Measurements from ENCODE around the gene SMAD9.

DNA sequence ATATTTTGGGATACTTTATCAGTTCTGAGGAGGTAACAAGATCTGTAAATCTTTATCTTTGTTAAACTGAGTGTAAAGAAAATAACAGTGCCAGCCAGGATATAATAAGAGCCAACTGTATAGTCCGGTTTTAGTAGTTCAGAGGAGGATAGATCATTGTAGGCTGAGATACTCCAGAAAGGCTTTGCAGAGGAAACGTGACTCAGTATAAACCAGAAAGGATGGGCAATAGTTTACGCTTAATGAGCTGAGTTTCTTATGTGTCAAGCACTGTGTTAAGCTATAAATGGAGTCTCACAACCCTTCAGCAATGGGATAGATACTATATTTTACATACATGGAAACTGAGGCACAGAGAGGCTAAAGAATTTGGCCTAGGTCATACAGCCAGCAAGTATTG, 97.3 kb downstream of the SMAD9 start:
- TF ChIP-seq, protein P1, sequence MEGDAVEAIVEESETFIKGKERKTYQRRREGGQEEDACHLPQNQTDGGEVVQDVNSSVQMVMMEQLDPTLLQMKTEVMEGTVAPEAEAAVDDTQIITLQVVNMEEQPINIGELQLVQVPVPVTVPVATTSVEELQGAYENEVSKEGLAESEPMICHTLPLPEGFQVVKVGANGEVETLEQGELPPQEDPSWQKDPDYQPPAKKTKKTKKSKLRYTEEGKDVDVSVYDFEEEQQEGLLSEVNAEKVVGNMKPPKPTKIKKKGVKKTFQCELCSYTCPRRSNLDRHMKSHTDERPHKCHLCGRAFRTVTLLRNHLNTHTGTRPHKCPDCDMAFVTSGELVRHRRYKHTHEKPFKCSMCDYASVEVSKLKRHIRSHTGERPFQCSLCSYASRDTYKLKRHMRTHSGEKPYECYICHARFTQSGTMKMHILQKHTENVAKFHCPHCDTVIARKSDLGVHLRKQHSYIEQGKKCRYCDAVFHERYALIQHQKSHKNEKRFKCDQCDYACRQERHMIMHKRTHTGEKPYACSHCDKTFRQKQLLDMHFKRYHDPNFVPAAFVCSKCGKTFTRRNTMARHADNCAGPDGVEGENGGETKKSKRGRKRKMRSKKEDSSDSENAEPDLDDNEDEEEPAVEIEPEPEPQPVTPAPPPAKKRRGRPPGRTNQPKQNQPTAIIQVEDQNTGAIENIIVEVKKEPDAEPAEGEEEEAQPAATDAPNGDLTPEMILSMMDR (conservative IDR thresholded peaks at IDR 0.05; ENCODE audit: low read depth, low read length): no peak
- TF ChIP-seq EZH2 (IDR thresholded peaks at IDR 0.05; ENCODE audit: low read length, unreplicated experiment) (no peak), EZH2phosphoT487 (IDR thresholded peaks at IDR 0.05; ENCODE audit: borderline replicate concordance, low read length) (no peak)
